GM21447 (cell line): Measurements from ENCODE around the gene NINL.
"Not testable (repeated sequence)": the region's sequence is repeated elsewhere in the genome, so short reads cannot be mapped to it uniquely, and the experiment has no call there.

ENCODE experiments used
- ATAC-seq: cut with Tn5 transposase; IDR thresholded peaks from one replicate; pipeline ENCODE4 v1.9.1; 2021; ENCODE audit not compliant: unreplicated experiment

The NINL gene

GRCh38 chr20:25552977-25553376 is 32.4 kb downstream of the NINL start:
- no peak for ATAC-seq

GRCh38 chr20:25551413-25552215 is 33.7 kb downstream of the NINL start:
- no peak for ATAC-seq

DNA sequence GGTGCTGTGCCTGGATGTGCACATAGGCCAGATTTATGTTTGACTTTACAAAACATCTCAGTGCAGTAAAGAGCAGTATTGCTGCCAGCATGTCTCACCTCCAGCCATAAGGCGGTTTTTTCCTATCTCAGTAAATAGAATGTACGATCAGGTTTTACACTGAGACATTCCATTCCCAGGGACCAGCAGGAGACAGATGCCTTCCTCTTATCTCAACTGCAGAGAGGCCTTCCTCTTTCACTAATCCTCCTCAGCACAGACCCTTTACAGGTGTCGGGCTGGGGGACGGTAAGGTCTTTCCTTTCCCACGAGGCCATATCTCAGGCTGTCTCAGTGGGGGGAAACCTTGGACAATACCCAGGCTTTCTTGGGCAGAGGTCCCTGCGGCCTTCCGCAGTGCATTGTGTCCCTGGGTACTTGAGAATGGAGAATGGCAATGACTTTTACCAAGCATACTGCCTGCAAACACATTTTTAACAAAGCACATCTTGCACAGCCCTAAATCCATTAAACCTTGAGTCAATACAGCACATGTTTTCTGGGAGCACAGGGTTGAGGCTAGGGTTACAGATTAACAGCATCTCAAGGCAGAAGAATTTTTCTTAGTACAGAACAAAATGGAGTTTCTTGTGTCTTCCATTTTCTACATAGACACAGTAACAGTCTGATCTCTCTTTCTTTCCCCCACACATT is 34.5 kb downstream of the NINL start:
- not testable (repeated sequence) for ATAC-seq

DNA sequence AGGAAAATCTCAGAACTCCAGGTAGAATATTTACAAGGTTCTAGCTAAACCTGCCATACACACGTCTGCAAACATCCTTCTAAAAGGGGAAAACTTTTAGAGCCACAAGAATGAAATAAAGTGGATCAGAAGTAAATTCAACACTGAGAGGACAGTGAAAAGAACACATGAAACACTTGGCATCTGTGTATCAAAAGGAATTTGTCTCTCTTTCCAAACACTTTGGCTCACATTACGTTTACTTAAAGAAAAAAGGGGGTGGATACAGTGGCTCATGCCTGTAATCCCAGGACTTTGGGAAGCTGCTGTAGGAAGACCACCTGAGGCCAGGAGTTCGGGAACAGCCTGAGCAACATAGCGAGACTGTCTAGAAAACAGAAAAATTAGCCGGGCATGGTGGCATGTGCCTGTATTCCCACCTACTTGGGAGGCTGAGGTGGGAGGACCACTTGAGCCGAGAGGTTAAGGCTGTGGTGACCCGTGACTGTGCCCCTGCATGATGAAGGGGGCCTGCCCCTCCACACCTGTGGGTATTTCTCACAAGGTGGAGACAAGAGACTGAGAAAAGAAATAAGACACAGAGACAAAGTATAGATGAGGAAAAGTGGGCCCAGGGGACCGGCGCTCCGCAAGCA is 35.4 kb downstream of the NINL start:
- no peak for ATAC-seq

DNA sequence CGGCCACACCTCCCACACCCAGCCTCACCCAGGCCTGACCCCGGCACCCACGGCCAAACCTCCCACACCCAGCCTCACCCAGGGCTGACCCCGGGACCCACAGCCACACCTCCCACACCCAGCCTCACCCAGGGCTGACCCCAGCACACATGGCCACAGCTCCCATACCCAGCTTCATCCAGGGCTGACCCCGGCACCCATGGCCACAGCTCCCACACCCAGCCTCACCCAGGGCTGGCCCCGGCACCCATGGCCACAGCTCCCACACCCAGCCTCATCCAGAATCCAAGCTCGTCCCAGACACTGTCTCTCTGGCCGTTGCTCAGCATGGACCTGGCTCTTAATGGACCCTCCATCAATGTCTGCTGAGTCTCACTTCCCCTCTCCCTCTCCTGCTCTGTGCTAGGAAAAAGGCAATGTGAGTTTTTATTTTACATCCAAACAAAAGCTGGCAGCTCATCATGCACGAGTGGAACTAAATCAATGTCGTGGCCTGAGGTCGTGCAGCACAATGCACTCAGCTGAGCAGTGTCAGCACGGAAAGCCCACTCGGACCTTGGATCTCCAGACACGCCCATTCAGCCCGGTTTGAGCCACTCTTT is 36.1 kb downstream of the NINL start:
- no peak for ATAC-seq

GRCh38 chr20:25548613-25549086 is 36.7 kb downstream of the NINL start:
- ATAC-seq: no peak

GRCh38 chr20:25547999-25548398 is 37.3 kb downstream of the NINL start:
- ATAC-seq: no peak

DNA sequence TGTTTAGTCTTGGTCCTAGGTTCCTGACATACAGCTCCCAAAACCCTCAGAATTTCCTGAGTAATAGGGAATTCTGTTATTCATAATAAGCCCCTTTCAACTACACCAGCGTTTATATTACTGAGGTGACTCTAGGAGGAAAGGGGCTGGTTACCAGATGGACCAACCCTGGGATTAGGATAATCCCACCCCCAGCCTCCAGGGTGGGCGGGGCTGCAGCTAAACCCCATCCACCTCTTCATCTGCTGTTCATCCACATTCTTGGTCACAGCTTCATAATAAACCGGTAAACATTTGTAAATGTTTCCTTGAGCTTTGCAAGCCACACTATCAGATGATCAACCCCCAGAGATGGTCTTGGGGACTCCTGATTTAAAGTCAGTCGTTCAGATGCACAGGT is 38.3 kb downstream of the NINL start:
- ATAC-seq: no peak

DNA sequence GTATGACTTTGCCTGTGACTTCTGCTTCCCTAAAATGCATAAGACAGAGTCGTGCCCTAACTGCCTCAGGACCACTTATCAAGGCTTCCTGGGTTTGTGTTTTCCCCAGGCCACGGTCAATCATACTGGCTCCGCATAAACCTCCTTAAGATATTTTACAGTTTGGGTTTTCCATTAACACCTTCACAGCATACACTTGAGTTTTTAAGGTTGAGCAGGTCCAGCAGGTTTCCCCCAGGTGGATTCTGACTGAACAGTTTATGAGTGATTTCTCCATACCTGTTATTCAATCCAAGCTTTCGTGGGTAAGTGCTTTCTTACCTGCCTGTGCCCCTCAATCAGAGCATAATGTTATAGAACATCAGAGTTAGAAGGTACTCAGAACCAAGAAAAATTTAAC is 39.3 kb downstream of the NINL start:
- no peak for ATAC-seq

DNA sequence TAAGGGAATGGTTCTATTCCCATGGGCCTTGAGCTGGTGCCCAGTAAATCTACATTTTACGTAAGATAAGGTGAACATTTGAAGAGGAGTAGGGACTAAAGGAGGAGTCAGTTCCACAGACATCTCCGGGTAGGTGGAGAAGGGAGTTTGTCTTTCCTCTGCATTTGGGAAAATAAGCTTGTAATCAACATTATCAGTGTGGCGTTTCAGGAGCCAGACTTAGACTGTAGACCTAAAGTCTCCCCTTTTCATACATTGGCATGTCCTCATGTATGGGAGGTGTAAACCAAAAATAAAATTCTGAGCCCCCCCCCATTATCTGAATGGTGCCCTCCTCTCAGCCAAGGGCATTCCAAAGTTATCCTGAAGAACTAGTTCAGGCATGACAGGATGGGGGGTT is 40.2 kb downstream of the NINL start:
- no peak for ATAC-seq

DNA sequence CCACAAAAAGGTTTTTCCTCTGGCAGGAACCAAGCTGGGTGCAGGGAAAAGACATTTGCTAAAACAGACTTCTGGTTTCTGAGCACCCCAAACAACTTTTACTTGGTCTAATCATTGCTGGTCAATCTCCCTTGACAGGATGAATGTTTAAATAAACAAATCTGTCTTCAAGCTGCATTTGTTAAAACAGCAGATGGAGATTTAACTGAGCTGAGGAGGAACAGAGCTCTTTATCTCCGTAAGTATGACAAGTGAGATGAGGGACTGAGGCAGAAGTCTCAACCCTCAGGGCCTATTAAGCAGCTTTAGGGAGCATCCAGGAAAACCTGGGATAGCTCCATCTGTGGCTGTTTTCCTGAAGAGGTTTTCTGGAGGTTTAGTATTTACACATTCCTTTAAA is 40.6 kb downstream of the NINL start:
- ATAC-seq: no peak

- ATAC-seq: no peak
Measured at GRCh38 chr20:25544311-25544710, 41.0 kb downstream of the NINL start.

DNA sequence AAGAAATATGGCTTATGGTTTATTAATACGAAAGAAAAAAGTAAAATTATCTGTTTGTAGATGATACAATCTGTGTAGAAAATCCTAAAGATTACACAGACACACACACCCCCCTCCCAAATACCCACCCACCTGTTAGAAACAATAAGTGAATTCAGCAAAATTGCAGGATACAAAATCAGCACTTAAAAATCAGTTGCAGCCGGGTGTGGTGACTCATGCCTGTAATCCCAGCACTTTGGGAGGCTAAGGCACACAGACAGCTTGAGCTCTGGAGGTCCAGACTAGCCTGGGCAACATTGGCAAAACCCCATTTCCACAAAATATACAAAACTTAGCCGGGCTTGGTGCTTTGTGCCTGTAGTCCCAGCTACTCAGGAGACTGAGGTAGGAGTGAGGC is 42.3 kb downstream of the NINL start:
- no peak for ATAC-seq

GRCh38 chr20:25541676-25542075 is 43.7 kb downstream of the NINL start:
- ATAC-seq: no peak

DNA sequence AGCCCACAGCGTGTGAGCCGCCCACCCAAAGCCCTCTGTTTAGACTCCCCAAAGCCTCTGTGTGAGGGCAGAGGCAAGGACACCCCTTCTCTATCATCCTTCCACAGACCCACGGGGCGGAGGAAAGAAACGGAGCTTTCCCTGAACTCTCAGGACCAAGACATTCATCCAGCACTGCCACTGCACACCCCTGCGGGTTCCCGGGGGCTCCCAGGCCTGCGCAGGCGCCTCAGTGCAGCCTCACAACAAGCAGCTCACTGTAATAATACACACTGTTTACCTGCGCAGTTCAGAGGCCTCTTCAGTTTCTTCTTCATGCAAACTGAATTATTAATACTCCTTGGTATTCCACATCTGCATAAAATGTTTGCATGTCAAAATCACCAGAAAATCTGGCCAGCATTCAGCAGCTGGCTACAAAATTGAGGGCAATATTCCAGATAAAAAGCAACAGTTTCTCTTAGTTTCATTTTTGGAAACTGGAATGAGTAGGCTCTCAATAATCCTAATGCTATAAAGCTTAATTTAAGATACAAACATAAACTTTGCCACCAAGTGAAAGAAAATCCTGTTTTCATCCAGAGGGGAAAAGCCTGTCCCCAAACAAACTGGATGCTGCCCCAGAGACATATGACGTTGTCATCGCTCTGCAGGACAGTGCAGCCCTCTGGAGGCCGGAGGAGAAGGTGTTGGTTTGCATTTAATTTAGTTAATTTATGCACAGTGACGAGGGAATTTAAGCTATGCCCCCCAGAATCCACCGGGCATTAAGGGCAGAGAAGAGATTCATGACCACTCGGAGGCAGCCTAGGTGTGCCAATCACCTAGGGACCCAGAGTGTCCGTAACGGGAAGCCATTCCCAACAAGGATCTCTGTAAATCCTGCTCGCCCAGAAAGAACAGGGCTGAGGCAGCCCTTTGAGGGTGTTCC is 45.3 kb downstream of the NINL start:
- ATAC-seq: no peak

- no peak for ATAC-seq
Measured at GRCh38 chr20:25538838-25539665, 46.3 kb downstream of the NINL start.

- ATAC-seq: no peak
Measured at GRCh38 chr20:25537890-25538289, 47.4 kb downstream of the NINL start.

DNA sequence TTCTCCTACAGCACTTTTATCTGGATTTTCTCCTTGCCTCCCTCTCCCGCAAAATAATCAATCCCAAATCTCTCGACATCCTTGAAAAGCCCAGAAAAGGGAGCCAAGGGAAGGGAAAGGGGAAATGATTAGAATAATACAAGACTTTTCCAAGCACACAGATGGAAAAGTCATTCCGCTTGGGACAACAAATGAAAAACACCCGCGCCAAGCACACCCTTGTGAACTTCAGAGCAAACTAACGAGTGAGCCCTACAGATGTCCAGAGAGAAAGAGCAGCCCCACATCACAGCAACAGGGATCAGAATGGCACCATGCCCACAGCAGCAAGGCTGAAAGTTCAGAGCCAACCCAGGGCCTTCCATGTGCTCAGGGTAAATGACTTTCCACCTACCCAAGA is 49.6 kb downstream of the NINL start:
- no peak for ATAC-seq

GRCh38 chr20:25534845-25535244 is 50.5 kb downstream of the NINL start:
- no peak for ATAC-seq
